SK-N-SH treated with all-trans-retinoic acid at 6 μM for 48 hours (cell line): ENCODE data around the gene ABHD6.

ENCODE experiments used
- ATAC-seq: fragments of 200-7000 bp; cut with Tn5 transposase; 3 replicates; pipeline ENCODE4 v1.9.1; 2020; ENCODE audit warnings: mild to moderate bottlenecking, moderate library complexity
- ARNTL ChIP-seq: fragments of 450-650 bp; formaldehyde crosslinking; IDR thresholded peaks from 2 replicates; pipeline ENCODE4 v1.5.0; 2020; ENCODE audit warnings: low read depth, mild to moderate bottlenecking, moderate library complexity, borderline replicate concordance
- BACH2 ChIP-seq: fragments of 250-450 bp; sonication (Bioruptor Pico); IDR thresholded peaks from 2 replicates; pipeline ENCODE4 v1.9.0; 2021; ENCODE audit warnings: mild to moderate bottlenecking, borderline replicate concordance
- CSDC2 ChIP-seq: fragments of 250-450 bp; sonication (Bioruptor Pico); IDR thresholded peaks from 2 replicates; pipeline ENCODE4 v1.5.0; 2020; ENCODE audit warnings: mild to moderate bottlenecking, moderate library complexity
- ESRRG ChIP-seq: fragments of 250-450 bp; sonication (Bioruptor Pico); IDR thresholded peaks from 2 replicates; pipeline ENCODE4 v1.6.1; 2021; ENCODE audit warnings: mild to moderate bottlenecking
- GLIS3 ChIP-seq: fragments of 250-450 bp; sonication (Bioruptor Pico); IDR thresholded peaks from 2 replicates; pipeline ENCODE4 v1.5.0; 2020; ENCODE audit warnings: mild to moderate bottlenecking, moderate library complexity
- ISL1 ChIP-seq: fragments of 250-450 bp; sonication (Bioruptor Pico); IDR thresholded peaks from 2 replicates; pipeline ENCODE4 v2.1.2; 2022; ENCODE audit warnings: mild to moderate bottlenecking, moderate library complexity
- OSR1 ChIP-seq: fragments of 250-450 bp; sonication (Bioruptor Pico); IDR thresholded peaks from 2 replicates; pipeline ENCODE4 v1.8.0; 2022; ENCODE audit warnings: moderate library complexity, mild to moderate bottlenecking, inconsistent platforms
- PATZ1 ChIP-seq: fragments of 250-450 bp; sonication (Bioruptor Pico); IDR thresholded peaks from 2 replicates; pipeline ENCODE4 v1.8.0; 2020; ENCODE audit warnings: mild to moderate bottlenecking, moderate library complexity, borderline replicate concordance
- POU6F1 ChIP-seq: fragments of 250-450 bp; sonication (Bioruptor Pico); IDR thresholded peaks from 2 replicates; pipeline ENCODE4 v1.8.0; 2021; ENCODE audit warnings: low read depth, mild to moderate bottlenecking, moderate library complexity, borderline replicate concordance
- PPARA ChIP-seq: fragments of 250-450 bp; sonication (Bioruptor Pico); IDR thresholded peaks from 2 replicates; pipeline ENCODE4 v1.5.0; 2020; ENCODE audit warnings: mild to moderate bottlenecking, borderline replicate concordance
- RARB ChIP-seq: fragments of 250-450 bp; sonication (Bioruptor Pico); IDR thresholded peaks from 2 replicates; pipeline ENCODE4 v1.8.0; 2021; ENCODE audit warnings: mild to moderate bottlenecking, moderate library complexity
- SNAI2 ChIP-seq: fragments of 250-450 bp; sonication (Bioruptor Pico); IDR thresholded peaks from 2 replicates; pipeline ENCODE4 v1.5.0; 2020; ENCODE audit warnings: mild to moderate bottlenecking, moderate library complexity
- TCF4 ChIP-seq: fragments of 250-450 bp; sonication (Bioruptor Pico); IDR thresholded peaks from 2 replicates; pipeline ENCODE4 v1.8.0; 2021; ENCODE audit warnings: mild to moderate bottlenecking, moderate library complexity, borderline replicate concordance
- TOX ChIP-seq: fragments of 250-450 bp; sonication (Bioruptor Pico); IDR thresholded peaks from 2 replicates; pipeline ENCODE4 v1.8.0; 2021; ENCODE audit warnings: mild to moderate bottlenecking, moderate library complexity, borderline replicate concordance
- ZC3H10 ChIP-seq: fragments of 250-450 bp; sonication (Bioruptor Pico); IDR thresholded peaks from 2 replicates; pipeline ENCODE4 v1.5.1; 2021; ENCODE audit warnings: mild to moderate bottlenecking, moderate library complexity
- ZFP3 ChIP-seq: fragments of 250-450 bp; sonication (Bioruptor Pico); IDR thresholded peaks from 2 replicates; pipeline ENCODE4 v1.5.0; 2020; ENCODE audit warnings: mild to moderate bottlenecking, moderate library complexity
- ZFP30 ChIP-seq: fragments of 450-650 bp; formaldehyde crosslinking; IDR thresholded peaks from 2 replicates; pipeline ENCODE4 v1.5.0; 2022; ENCODE audit warnings: mild to moderate bottlenecking, moderate library complexity
- ZNF565 ChIP-seq: fragments of 450-650 bp; formaldehyde crosslinking; conservative IDR thresholded peaks from 2 replicates; pipeline ENCODE4 v1.5.0; 2020; ENCODE audit warnings: low read depth, mild to moderate bottlenecking, moderate library complexity
- ZNF70 ChIP-seq: fragments of 450-650 bp; formaldehyde crosslinking; IDR thresholded peaks from 2 replicates; pipeline ENCODE4 v1.5.0; 2020; ENCODE audit warnings: mild to moderate bottlenecking, moderate library complexity
- TF ChIP-seq, protein P1 (sequence below): fragments of 250-450 bp; sonication (Bioruptor Pico); IDR thresholded peaks from 2 replicates; pipeline ENCODE4 v1.5.0; 2020; ENCODE audit warnings: mild to moderate bottlenecking, moderate library complexity
- TF ChIP-seq, protein P2 (sequence below): fragments of 250-450 bp; sonication (Bioruptor Pico); IDR thresholded peaks from 2 replicates; pipeline ENCODE4 v1.5.1; 2020; ENCODE audit warnings: low read depth, mild to moderate bottlenecking, moderate library complexity

The ABHD6 gene

GRCh38 chr3:58217209-58217811 is 20.3 kb upstream of the ABHD6 start:
- TF ChIP-seq PPARA (CRISPR knock-in tag), result no peak
- no peak for TF ChIP-seq GLIS3 (CRISPR knock-in tag)
- TF ChIP-seq, protein P1, sequence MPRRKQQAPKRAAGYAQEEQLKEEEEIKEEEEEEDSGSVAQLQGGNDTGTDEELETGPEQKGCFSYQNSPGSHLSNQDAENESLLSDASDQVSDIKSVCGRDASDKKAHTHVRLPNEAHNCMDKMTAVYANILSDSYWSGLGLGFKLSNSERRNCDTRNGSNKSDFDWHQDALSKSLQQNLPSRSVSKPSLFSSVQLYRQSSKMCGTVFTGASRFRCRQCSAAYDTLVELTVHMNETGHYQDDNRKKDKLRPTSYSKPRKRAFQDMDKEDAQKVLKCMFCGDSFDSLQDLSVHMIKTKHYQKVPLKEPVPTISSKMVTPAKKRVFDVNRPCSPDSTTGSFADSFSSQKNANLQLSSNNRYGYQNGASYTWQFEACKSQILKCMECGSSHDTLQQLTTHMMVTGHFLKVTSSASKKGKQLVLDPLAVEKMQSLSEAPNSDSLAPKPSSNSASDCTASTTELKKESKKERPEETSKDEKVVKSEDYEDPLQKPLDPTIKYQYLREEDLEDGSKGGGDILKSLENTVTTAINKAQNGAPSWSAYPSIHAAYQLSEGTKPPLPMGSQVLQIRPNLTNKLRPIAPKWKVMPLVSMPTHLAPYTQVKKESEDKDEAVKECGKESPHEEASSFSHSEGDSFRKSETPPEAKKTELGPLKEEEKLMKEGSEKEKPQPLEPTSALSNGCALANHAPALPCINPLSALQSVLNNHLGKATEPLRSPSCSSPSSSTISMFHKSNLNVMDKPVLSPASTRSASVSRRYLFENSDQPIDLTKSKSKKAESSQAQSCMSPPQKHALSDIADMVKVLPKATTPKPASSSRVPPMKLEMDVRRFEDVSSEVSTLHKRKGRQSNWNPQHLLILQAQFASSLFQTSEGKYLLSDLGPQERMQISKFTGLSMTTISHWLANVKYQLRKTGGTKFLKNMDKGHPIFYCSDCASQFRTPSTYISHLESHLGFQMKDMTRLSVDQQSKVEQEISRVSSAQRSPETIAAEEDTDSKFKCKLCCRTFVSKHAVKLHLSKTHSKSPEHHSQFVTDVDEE (CRISPR knock-in tag), result no peak
- no peak for TF ChIP-seq ZNF70 (CRISPR knock-in tag)
- TF ChIP-seq SNAI2 (CRISPR knock-in tag), result no peak
- TF ChIP-seq CSDC2 (CRISPR knock-in tag), result no peak
- no peak for TF ChIP-seq TOX
- no peak for TF ChIP-seq ZNF565 (CRISPR knock-in tag)
- no peak for TF ChIP-seq ZFP3
- TF ChIP-seq ZFP30 (CRISPR knock-in tag), result no peak
- no peak for TF ChIP-seq PATZ1
- TF ChIP-seq BACH2 (CRISPR knock-in tag), result no peak
- TF ChIP-seq POU6F1, result no peak
- no peak for TF ChIP-seq ZC3H10 (CRISPR knock-in tag)
- TF ChIP-seq ARNTL, result no peak
- TF ChIP-seq TCF4 (CRISPR knock-in tag), result no peak
- TF ChIP-seq ESRRG (CRISPR knock-in tag), result no peak
- peak; percentile 97 for ATAC-seq

GRCh38 chr3:58218904-58219303 is 18.7 kb upstream of the ABHD6 start:
- TF ChIP-seq RARB (CRISPR knock-in tag) (no peak), ZC3H10 (CRISPR knock-in tag) (no peak), ISL1 (CRISPR knock-in tag) (no peak), PPARA (CRISPR knock-in tag) (no peak), PATZ1 (no peak), BACH2 (CRISPR knock-in tag) (no peak), ARNTL (no peak), OSR1 (CRISPR knock-in tag) (no peak), ZNF70 (CRISPR knock-in tag) (no peak)
- TF ChIP-seq, protein P2, sequence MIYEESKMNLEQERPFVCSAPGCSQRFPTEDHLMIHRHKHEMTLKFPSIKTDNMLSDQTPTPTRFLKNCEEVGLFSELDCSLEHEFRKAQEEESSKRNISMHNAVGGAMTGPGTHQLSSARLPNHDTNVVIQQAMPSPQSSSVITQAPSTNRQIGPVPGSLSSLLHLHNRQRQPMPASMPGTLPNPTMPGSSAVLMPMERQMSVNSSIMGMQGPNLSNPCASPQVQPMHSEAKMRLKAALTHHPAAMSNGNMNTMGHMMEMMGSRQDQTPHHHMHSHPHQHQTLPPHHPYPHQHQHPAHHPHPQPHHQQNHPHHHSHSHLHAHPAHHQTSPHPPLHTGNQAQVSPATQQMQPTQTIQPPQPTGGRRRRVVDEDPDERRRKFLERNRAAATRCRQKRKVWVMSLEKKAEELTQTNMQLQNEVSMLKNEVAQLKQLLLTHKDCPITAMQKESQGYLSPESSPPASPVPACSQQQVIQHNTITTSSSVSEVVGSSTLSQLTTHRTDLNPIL (CRISPR knock-in tag), result no peak
- TF ChIP-seq, protein P1 (CRISPR knock-in tag), result no peak
- no peak for ATAC-seq
